ENCODE results near the gene CROCC2. TPM values are rescaled to one million over a fixed set of nuclear protein-coding genes. Genes with fewer than 3 reads are reported as not detected.

The CROCC2 gene
- polyA plus RNA-seq, 2 of the 4 experiments (the other 2 are of a cell fraction): not detected

- ATAC-seq (peak; percentile 41 to 79; a peak in 3 of 6 replicates), DNase-seq (ENCODE audit: low read depth in 1 of 2, low spot score in 1 of 2) (peak; percentile 53 to 66), FAIRE-seq (no peak)
- Histone ChIP-seq H3K4me1 (peaks cover 36% of the 10 kb centered on the region), H3K9me3 (no peaks in the 10 kb centered on the region), H3K4me3 (no peak overlapping the region), H3K4me2 (peak overlapping the region; percentile 65; the same call in 2 of the 3 replicates), H3K27ac (0 out of 6 replicates have a peak overlapping the region, but pooled peaks of 1 of the 2 experiments have one; percentile 17)
- CTCF ChIA-PET: interaction anchor here (0.5 to 4.5 kb wide), 49 partner anchors 8 to 722 kb away, joined by 3 to 43 read pairs (median 4); partner anchors contain the start of genes MAB21L4 and PASK
- POLR2A ChIA-PET: interaction anchor here (0.5 kb wide), 1 partner anchor 280 kb away, joined by 3 read pairs; no protein-coding TSS in a partner anchor
- WGBS (ENCODE audit: missing lambda C conversion rate): 35% methylated on average over 30 of the region's 36 CpGs
- TF ChIP-seq TP53 (CRISPR knock-in tag; IDR thresholded peaks at IDR 0.05) (no peak), FOXS1 (CRISPR knock-in tag; IDR thresholded peaks at IDR 0.05) (no peak), CTCF (IDR thresholded peaks at IDR 0.05) (peak; percentile 80), RAD21 (conservative IDR thresholded peaks at IDR 0.05 in 1 of 2, IDR thresholded peaks at IDR 0.05 in 1 of 2) (peak; percentile 77 to 87), ZFP36 (IDR thresholded peaks at IDR 0.05; ENCODE audit: borderline replicate concordance, partially characterized antibody) (peak; percentile 70), SMC3 (IDR thresholded peaks at IDR 0.05) (peak; percentile 76)
Observed at GRCh38 chr2:240913810-240914644, 7.9 kb downstream of the CROCC2 start.

- ChIA-PET CTCF (interaction anchor here (0.6 to 4.5 kb wide), 40 partner anchors 8 to 414 kb away, joined by 3 to 43 read pairs (median 4); partner anchors contain the start of genes MAB21L4 and PASK), POLR2A (no interaction called here)
- FAIRE-seq (no peak), DNase-seq (ENCODE audit: low read depth in 1 of 2, low spot score in 1 of 2) (no peak), ATAC-seq (peak; percentile 19 to 46; a peak in 4 of 6 replicates)
- Histone ChIP-seq H3K4me3 (no peak overlapping the region), H3K4me2 (peak overlapping the region; percentile 65; the same call in 2 of the 3 replicates), H3K9me3 (no peaks in the 10 kb centered on the region), H3K4me1 (peaks cover 36% of the 10 kb centered on the region), H3K27ac (no peak overlapping the region)
- TF ChIP-seq MAX (IDR thresholded peaks at IDR 0.05) (no peak), KDM1A (IDR thresholded peaks at IDR 0.05; ENCODE audit: low read depth) (peak; percentile 91; the same call in 1 of the 2 replicates), MYC (IDR thresholded peaks at IDR 0.05; ENCODE audit: borderline replicate concordance, low read length) (no peak), ZSCAN20 (CRISPR knock-in tag; IDR thresholded peaks at IDR 0.05) (no peak), REST (IDR thresholded peaks at IDR 0.05) (no peak), FOXS1 (CRISPR knock-in tag; IDR thresholded peaks at IDR 0.05) (no peak), HDAC2 (IDR thresholded peaks at IDR 0.05) (peak; percentile 55; the same call in 1 of the 2 replicates), NPAS2 (CRISPR knock-in tag; IDR thresholded peaks at IDR 0.05; ENCODE audit: borderline replicate concordance) (no peak)
- 60% methylated on average over 16 of the region's 25 CpGs for WGBS (ENCODE audit: missing lambda C conversion rate)
Observed at GRCh38 chr2:240914645-240915525, 8.7 kb downstream of the CROCC2 start.
